ENCODE measurements around the gene SLC66A2.
A peak's percentile ranks its signal among the peaks of the same experiment; 100 is the strongest.
"Not testable (repeated sequence)": the region's sequence is repeated elsewhere in the genome, so short reads cannot be mapped to it uniquely, and the experiment has no call there.

SLC66A2 gene

DNA sequence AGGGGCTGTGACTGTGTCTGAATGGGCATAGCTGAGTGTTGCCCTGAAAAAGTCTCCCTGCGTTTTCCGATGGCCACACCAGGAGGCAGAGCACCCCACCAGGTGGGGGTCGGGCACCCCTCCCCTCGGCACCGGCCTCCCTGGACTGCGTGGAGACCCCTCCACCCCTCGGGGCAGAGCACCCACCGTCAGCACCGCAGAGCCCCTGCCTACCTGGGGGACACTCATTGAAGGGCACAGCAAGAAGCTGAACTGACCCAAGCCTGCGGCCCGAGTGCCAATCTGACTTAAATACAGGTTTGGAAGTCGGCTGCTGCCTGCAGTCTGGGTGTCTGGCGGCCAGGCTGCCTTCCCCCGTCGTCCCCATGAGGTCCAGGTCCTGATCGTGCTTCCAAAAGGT is 83.8 kb downstream of the SLC66A2 start:
- Histone ChIP-seq H3K4me3 (ENCODE audit: low read depth, low read length) (no peak overlapping the region), H3K9ac (ENCODE audit: low read depth, low read length) (no peak overlapping the region), H3K4me1 (ENCODE audit: control insufficient read depth, insufficient read depth, low read length) (no peaks in the 10 kb centered on the region), H3K27ac (ENCODE audit: low read depth, low read length) (no peak overlapping the region), H3K27me3 (ENCODE audit: control insufficient read depth, insufficient read depth, low read length) (no peaks in the 10 kb centered on the region), H3K36me3 (ENCODE audit: control insufficient read depth, insufficient read depth, low read length) (no peaks in the 10 kb centered on the region), H3K9me3 (ENCODE audit: control insufficient read depth, insufficient read depth, low read length) (no peaks in the 10 kb centered on the region)

DNA sequence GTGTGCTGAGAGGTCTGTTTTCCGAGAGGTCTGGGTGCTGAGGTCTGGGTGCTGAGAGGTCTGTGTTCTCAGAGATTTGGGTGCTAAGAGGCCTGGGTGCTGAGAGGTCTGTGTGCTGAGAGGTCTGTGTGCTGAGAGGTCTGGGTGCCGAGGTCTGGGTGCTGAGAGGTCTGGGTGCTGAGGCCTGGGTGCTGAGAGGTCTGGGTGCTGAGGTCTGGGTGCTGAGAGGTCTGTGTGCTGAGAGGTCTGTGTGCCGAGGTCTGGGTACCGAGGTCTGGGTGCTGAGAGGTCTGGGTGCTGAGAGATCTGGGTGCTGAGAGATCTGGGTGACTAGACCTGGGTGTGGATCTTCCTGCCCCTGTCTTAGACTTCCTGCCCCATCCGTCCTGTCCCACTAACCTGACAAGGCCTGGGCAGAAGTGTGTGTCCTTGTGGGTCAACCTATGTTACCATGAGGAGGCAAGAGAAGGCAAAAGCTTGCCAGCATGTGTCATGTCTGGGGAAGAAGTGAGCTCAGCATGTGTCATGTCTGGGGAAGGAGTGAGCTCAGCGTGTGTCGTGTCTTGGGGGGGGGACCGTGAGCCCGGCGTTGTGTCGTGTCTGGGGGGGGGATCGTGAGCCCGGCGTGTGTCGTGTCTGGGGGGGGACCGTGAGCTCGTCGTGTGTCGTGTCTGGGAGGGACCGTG is 84.4 kb downstream of the SLC66A2 start:
- no peaks in the 10 kb centered on the region for H3K36me3 ChIP-seq (ENCODE audit: control insufficient read depth, insufficient read depth, low read length)
- no peak overlapping the region for H3K4me3 ChIP-seq (ENCODE audit: low read depth, low read length)
- no peak overlapping the region for H3K27ac ChIP-seq (ENCODE audit: low read depth, low read length)
- H3K4me1 ChIP-seq (ENCODE audit: control insufficient read depth, insufficient read depth, low read length): no peaks in the 10 kb centered on the region
- H3K27me3 ChIP-seq (ENCODE audit: control insufficient read depth, insufficient read depth, low read length): no peaks in the 10 kb centered on the region
- no peak overlapping the region for H3K9ac ChIP-seq (ENCODE audit: low read depth, low read length)
- H3K9me3 ChIP-seq (ENCODE audit: control insufficient read depth, insufficient read depth, low read length): no peaks in the 10 kb centered on the region

DNA sequence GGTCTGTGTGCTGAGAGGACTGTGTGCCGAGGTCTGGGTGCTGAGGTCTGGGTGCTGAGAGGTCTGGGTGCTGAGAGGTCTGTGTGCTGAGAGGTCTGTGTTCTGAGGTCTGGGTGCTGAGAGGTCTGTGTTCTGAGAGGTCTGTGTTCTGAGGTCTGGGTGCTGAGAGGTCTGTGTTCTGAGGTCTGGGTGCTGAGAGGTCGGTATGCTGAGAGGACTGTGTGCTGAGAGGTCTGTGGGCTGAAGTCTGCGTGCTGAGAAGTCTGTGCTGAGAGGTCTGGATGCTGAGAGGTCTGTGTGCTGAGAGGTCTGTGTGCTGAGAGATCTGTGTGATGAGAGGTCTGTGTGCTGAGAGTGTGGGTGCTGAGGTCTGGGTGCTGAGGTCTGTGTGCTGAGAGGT is 85.5 kb downstream of the SLC66A2 start:
- not testable (repeated sequence) for H3K9ac ChIP-seq (ENCODE audit: low read depth, low read length)

DNA sequence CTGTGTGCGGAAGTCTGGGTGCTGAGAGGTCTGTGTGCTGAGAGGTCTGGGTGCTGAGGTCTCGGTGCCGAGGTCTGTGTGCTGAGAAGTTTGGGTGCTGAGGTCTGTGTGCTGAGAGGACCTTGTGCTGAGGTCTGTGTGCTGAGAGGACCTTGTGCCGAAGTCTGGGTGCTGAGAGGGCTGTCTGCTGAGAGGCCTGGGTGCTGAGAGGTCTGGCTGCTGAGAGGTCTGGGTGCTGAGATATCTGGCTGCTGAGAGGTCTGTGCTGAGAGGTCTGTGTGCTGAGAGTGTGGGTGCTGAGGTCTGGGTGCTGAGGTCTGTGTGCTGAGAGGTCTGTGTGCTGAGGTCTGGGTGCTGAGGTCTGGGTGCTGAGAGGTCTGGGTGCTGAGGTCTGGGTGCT is 86.5 kb downstream of the SLC66A2 start:
- not testable (repeated sequence) for H3K9me3 ChIP-seq (ENCODE audit: control insufficient read depth, insufficient read depth, low read length); H3K9ac ChIP-seq (ENCODE audit: low read depth, low read length); H3K4me1 ChIP-seq (ENCODE audit: control insufficient read depth, insufficient read depth, low read length); H3K36me3 ChIP-seq (ENCODE audit: control insufficient read depth, insufficient read depth, low read length); H3K27me3 ChIP-seq (ENCODE audit: control insufficient read depth, insufficient read depth, low read length); H3K27ac ChIP-seq (ENCODE audit: low read depth, low read length); H3K4me3 ChIP-seq (ENCODE audit: low read depth, low read length)

More for the DNA sequence above, 85.5 kb downstream of the SLC66A2 start:
- not testable (repeated sequence) for H3K27me3 ChIP-seq (ENCODE audit: control insufficient read depth, insufficient read depth, low read length); H3K4me1 ChIP-seq (ENCODE audit: control insufficient read depth, insufficient read depth, low read length); H3K9me3 ChIP-seq (ENCODE audit: control insufficient read depth, insufficient read depth, low read length); H3K4me3 ChIP-seq (ENCODE audit: low read depth, low read length); H3K36me3 ChIP-seq (ENCODE audit: control insufficient read depth, insufficient read depth, low read length); H3K27ac ChIP-seq (ENCODE audit: low read depth, low read length)

DNA sequence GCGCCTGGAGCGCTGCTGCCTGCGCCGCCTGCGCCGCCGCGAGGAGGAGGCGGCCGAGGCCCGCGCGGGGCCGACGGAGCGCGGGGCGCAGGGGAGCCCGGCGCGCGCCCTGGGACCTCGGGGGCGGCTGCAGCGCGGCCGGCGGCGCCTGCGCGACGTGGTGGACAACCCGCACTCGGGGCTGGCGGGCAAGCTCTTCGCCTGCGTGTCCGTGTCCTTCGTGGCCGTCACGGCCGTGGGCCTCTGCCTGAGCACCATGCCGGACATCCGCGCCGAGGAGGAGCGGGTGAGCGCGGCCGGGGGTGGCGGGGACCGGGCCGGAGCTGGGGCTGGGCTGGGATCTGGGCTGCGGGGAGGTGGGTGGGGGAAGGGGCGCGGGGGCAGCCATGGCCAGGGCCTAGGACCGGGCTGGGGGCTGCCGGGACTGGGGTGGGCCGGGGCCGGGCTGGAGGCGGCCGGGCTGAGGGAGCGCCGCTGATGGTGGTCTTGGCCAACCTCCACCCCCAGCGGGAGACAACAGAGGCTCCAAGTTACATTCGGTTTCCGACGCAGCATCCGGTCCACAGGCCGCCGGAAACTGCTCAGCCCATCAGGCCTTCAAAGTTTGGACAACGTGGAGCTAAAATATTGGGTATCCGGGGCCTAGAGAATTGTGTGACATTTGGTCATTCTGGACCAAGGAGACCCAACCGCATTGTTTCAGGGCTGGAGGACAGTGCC is 87.3 kb downstream of the SLC66A2 start:
- Histone ChIP-seq H3K9me3 (ENCODE audit: control insufficient read depth, insufficient read depth, low read length) (no peaks in the 10 kb centered on the region), H3K9ac (ENCODE audit: low read depth, low read length) (no peak overlapping the region), H3K36me3 (ENCODE audit: control insufficient read depth, insufficient read depth, low read length) (no peaks in the 10 kb centered on the region), H3K27ac (ENCODE audit: low read depth, low read length) (no peak overlapping the region), H3K4me3 (ENCODE audit: low read depth, low read length) (no peak overlapping the region), H3K4me1 (ENCODE audit: control insufficient read depth, insufficient read depth, low read length) (no peaks in the 10 kb centered on the region), H3K27me3 (ENCODE audit: control insufficient read depth, insufficient read depth, low read length) (no peaks in the 10 kb centered on the region)

DNA sequence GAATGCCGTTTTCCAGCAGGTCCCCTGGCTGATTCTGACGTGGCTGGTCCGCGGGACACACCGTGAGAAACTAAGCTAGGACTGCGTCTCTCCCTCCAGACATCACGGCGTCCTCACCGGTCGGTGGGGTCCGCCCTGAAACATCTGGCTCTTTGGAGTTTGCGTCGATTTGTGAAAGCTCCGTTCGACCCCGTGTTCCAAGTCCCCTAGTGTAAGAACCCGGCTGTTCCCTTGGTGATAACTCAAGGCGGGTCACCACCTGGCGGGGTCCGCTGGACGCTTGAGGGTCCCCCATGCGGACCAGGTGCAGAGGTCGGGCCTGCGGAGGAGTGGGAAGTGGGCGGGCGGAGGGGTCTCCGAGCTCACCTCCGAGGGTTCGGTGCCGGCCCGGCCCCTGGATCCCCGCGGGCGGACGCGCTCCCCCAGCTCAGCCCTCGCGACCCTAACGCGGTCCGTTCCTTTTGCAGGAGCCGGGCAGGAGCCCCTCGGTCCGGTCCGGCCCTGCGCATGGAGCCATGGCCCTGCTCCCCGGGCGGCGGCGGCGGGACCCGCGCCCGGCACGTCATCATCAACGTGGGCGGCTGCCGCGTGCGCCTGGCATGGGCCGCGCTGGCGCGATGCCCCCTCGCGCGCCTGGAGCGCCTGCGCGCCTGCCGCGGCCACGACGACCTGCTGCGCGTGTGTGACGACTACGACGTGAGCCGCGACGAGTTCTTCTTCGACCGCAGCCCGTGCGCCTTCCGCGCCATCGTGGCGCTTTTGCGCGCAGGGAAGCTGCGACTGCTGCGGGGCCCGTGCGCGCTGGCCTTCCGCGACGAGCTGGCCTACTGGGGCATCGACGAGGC is 88.1 kb downstream of the SLC66A2 start:
- H3K27ac ChIP-seq (ENCODE audit: low read depth, low read length): no peak overlapping the region
- H3K4me3 ChIP-seq (ENCODE audit: low read depth, low read length): no peak overlapping the region
- no peaks in the 10 kb centered on the region for H3K4me1 ChIP-seq (ENCODE audit: control insufficient read depth, insufficient read depth, low read length)
- no peaks in the 10 kb centered on the region for H3K36me3 ChIP-seq (ENCODE audit: control insufficient read depth, insufficient read depth, low read length)
- H3K27me3 ChIP-seq (ENCODE audit: control insufficient read depth, insufficient read depth, low read length): no peaks in the 10 kb centered on the region
- H3K9ac ChIP-seq (ENCODE audit: low read depth, low read length): no peak overlapping the region
- H3K9me3 ChIP-seq (ENCODE audit: control insufficient read depth, insufficient read depth, low read length): no peaks in the 10 kb centered on the region

DNA sequence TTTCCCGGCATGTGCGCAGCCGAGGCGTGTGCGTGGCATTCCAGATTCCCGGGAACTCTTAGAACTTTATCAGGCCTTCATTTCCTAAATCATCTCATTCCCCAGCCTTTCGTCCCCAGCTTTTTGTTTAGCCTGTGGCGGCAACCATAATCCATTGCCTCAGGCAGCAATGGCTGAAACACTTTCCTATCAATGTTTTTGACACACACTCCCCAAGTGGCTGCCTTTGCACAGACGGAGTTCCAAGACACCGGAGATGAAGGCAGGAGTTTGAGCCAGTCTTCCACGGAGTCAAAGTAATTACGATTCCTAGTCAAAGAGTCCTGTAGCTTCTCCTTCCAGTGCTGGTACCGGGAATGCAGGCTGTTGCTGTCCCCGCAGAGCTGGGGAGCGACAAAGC is 88.9 kb downstream of the SLC66A2 start:
- H3K27ac ChIP-seq (ENCODE audit: low read depth, low read length): no peak overlapping the region
- H3K9me3 ChIP-seq (ENCODE audit: control insufficient read depth, insufficient read depth, low read length): no peaks in the 10 kb centered on the region
- no peaks in the 10 kb centered on the region for H3K27me3 ChIP-seq (ENCODE audit: control insufficient read depth, insufficient read depth, low read length)
- H3K4me1 ChIP-seq (ENCODE audit: control insufficient read depth, insufficient read depth, low read length): no peaks in the 10 kb centered on the region
- H3K36me3 ChIP-seq (ENCODE audit: control insufficient read depth, insufficient read depth, low read length): no peaks in the 10 kb centered on the region
- H3K9ac ChIP-seq (ENCODE audit: low read depth, low read length): no peak overlapping the region
- H3K4me3 ChIP-seq (ENCODE audit: low read depth, low read length): no peak overlapping the region

DNA sequence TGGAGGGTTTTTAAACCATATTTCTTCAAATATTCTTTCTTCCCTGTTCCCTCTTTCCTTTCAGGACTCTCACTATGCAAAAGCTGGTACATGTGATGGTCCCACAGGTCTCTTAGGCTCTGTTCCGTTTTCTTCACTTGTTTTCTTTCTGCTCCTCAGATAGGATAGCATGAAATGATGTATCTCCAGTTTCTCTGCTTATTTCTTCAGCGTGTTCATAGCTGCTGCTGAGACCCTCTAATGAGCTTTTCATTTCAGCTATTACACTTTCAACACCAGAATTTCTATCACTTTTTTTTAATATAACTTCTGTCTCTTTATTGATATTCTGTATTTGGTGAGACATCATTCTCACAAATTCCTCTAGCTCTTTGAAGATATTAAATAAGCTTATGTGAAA is 89.8 kb downstream of the SLC66A2 start:
- no peak overlapping the region for H3K27ac ChIP-seq (ENCODE audit: low read depth, low read length)
- peaks cover under 1% of the 10 kb centered on the region; the same call in 1 of the 2 replicates for H3K4me1 ChIP-seq (ENCODE audit: control insufficient read depth, insufficient read depth, low read length)
- H3K9me3 ChIP-seq (ENCODE audit: control insufficient read depth, insufficient read depth, low read length): no peaks in the 10 kb centered on the region
- H3K36me3 ChIP-seq (ENCODE audit: control insufficient read depth, insufficient read depth, low read length): no peaks in the 10 kb centered on the region
- no peak overlapping the region for H3K9ac ChIP-seq (ENCODE audit: low read depth, low read length)
- H3K4me3 ChIP-seq (ENCODE audit: low read depth, low read length): no peak overlapping the region
- H3K27me3 ChIP-seq (ENCODE audit: control insufficient read depth, insufficient read depth, low read length): no peaks in the 10 kb centered on the region

DNA sequence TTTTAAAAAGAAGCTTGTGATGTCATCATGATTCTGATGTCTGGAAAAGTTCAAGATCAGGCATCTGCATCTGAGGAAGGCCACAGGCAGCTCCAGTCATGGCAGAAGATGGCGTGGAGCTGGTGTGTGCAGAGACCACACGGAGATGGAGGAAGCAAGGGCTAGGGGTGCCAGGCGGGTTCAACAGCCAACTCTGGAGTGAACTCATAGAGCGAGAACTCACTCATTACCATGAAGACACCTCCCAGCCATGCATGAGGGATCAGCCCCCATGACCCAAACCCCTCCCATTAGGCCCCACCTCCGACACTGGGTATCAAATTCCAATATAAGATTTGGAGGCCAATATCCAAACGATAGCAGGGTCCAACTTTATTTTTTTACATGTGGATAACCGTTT is 92.1 kb downstream of the SLC66A2 start:
- H3K9ac ChIP-seq (ENCODE audit: low read depth, low read length): no peak overlapping the region
- H3K27me3 ChIP-seq (ENCODE audit: control insufficient read depth, insufficient read depth, low read length): no peaks in the 10 kb centered on the region
- H3K9me3 ChIP-seq (ENCODE audit: control insufficient read depth, insufficient read depth, low read length): no peaks in the 10 kb centered on the region
- H3K36me3 ChIP-seq (ENCODE audit: control insufficient read depth, insufficient read depth, low read length): no peaks in the 10 kb centered on the region
- no peak overlapping the region for H3K27ac ChIP-seq (ENCODE audit: low read depth, low read length)
- H3K4me3 ChIP-seq (ENCODE audit: low read depth, low read length): no peak overlapping the region
- H3K4me1 ChIP-seq (ENCODE audit: control insufficient read depth, insufficient read depth, low read length): peaks cover 4% of the 10 kb centered on the region; the same call in 1 of the 2 replicates

DNA sequence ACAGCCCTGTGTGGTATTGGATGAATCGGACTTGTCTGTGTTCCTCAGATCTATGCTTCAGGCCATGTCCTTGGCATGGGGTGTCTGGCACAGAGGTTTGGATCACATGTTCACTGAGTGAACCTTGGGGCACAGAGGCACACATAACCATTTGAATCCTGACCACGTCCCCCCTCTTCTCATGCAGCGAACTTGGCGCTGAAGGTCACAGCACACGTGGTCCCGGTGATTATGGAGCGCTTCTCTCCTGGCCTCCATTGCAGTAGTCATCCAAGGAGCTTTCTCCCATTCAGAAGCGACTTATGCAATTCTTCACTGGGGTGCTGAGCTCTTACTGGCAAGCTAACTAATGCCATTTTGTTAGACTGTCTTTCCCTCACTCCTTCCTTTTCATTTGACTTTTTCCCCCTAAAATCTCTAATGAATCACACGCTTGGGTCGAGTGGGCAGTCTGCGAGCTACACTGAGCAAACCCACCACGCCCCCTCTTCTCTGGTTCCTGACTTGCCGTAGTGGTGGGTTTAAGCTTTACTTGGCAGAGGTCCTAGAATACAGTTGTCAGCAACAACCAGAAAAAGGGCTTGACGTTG is 94.3 kb downstream of the SLC66A2 start:
- Histone ChIP-seq H3K4me3 (ENCODE audit: low read depth, low read length) (no peak overlapping the region), H3K4me1 (ENCODE audit: control insufficient read depth, insufficient read depth, low read length) (peaks cover 4% of the 10 kb centered on the region; the same call in 1 of the 2 replicates), H3K9me3 (ENCODE audit: control insufficient read depth, insufficient read depth, low read length) (no peaks in the 10 kb centered on the region), H3K36me3 (ENCODE audit: control insufficient read depth, insufficient read depth, low read length) (no peaks in the 10 kb centered on the region), H3K27ac (ENCODE audit: low read depth, low read length) (peak overlapping the region; percentile 12), H3K9ac (ENCODE audit: low read depth, low read length) (no peak overlapping the region), H3K27me3 (ENCODE audit: control insufficient read depth, insufficient read depth, low read length) (no peaks in the 10 kb centered on the region)

Measured in HUES48 (cell line).